Measurements from ENCODE around the gene PARVB. TPM values are rescaled to one million over a fixed set of nuclear protein-coding genes. Genes with fewer than 3 reads are reported as not detected.

PARVB gene
- total RNA-seq, 1 donor from 2014 or later = 94.6 TPM

- TF ChIP-seq CTCF (IDR thresholded peaks at IDR 0.05; ENCODE audit: insufficient read depth, low read length, poor library complexity, severe bottlenecking) = no peak
- Histone ChIP-seq H3K36me3 (ENCODE audit: control insufficient read depth, insufficient read depth, low read length) (no peaks in the 10 kb centered on the region), H3K27me3 (ENCODE audit: control insufficient read depth, insufficient read depth, low read length) (no peaks in the 10 kb centered on the region), H3K4me3 (ENCODE audit: low read depth, low read length) (no peak overlapping the region)
- no peak for DNase-seq (ENCODE audit: low read depth)
Measured at GRCh38 chr22:44033694-44034093, 9.6 kb downstream of the PARVB start.

GRCh38 chr22:44037519-44038375, 13.6 kb downstream of the PARVB start:
- Histone ChIP-seq H3K4me3 (ENCODE audit: low read depth, low read length) (no peak overlapping the region), H3K36me3 (ENCODE audit: control insufficient read depth, insufficient read depth, low read length) (no peaks in the 10 kb centered on the region), H3K27me3 (ENCODE audit: control insufficient read depth, insufficient read depth, low read length) (no peaks in the 10 kb centered on the region)
- peak; percentile 90 for DNase-seq (ENCODE audit: low read depth)
- TF ChIP-seq CTCF (IDR thresholded peaks at IDR 0.05; ENCODE audit: insufficient read depth, low read length, poor library complexity, severe bottlenecking) = no peak

GRCh38 chr22:44039566-44040171, 15.6 kb downstream of the PARVB start:
- no peak for TF ChIP-seq CTCF (IDR thresholded peaks at IDR 0.05; ENCODE audit: insufficient read depth, low read length, poor library complexity, severe bottlenecking)

GRCh38 chr22:44042249-44043218, 18.4 kb downstream of the PARVB start:
- no peak for TF ChIP-seq CTCF (IDR thresholded peaks at IDR 0.05; ENCODE audit: insufficient read depth, low read length, poor library complexity, severe bottlenecking)
- Histone ChIP-seq H3K4me3 (ENCODE audit: low read depth, low read length) (no peak overlapping the region), H3K36me3 (ENCODE audit: control insufficient read depth, insufficient read depth, low read length) (no peaks in the 10 kb centered on the region), H3K27me3 (ENCODE audit: control insufficient read depth, insufficient read depth, low read length) (no peaks in the 10 kb centered on the region)
- no peak for DNase-seq (ENCODE audit: low read depth)

More at GRCh38 chr22:44039566-44040171, 15.6 kb downstream of the PARVB start:
- Histone ChIP-seq H3K27me3 (ENCODE audit: control insufficient read depth, insufficient read depth, low read length) (no peaks in the 10 kb centered on the region), H3K4me3 (ENCODE audit: low read depth, low read length) (no peak overlapping the region), H3K36me3 (ENCODE audit: control insufficient read depth, insufficient read depth, low read length) (no peaks in the 10 kb centered on the region)
- no peak for DNase-seq (ENCODE audit: low read depth)

GRCh38 chr22:44045145-44045544, 21.0 kb downstream of the PARVB start:
- Histone ChIP-seq H3K4me3 (ENCODE audit: low read depth, low read length) (no peak overlapping the region), H3K27me3 (ENCODE audit: control insufficient read depth, insufficient read depth, low read length) (no peaks in the 10 kb centered on the region), H3K36me3 (ENCODE audit: control insufficient read depth, insufficient read depth, low read length) (no peaks in the 10 kb centered on the region)
- no peak for DNase-seq (ENCODE audit: low read depth)
- TF ChIP-seq CTCF (IDR thresholded peaks at IDR 0.05; ENCODE audit: insufficient read depth, low read length, poor library complexity, severe bottlenecking) = no peak
